ENCODE data around the gene IRF5.
A peak's percentile ranks its signal among the peaks of the same experiment; 100 is the strongest.

IRF5 gene

GRCh38 chr7:128915841-128916642 lies 21.7 kb upstream of the IRF5 start:
- peaks cover 0 to 4% of the 10 kb centered on the region in 2 donors for H3K4me1 ChIP-seq (ENCODE audit: control insufficient read depth in 1 of 2, insufficient read depth in 2 of 2, low read length in 2 of 2)
- no peaks in the 10 kb centered on the region for H3K9me3 ChIP-seq (ENCODE audit: control insufficient read depth in 1 of 2, low read length in 2 of 2)
- no peaks in the 10 kb centered on the region for H3K36me3 ChIP-seq (ENCODE audit: control insufficient read depth in 1 of 2, insufficient read depth in 2 of 2, low read length in 2 of 2)
- H3K27me3 ChIP-seq (ENCODE audit: low read depth, low read length): peaks cover 19% of the 10 kb centered on the region
- no peak overlapping the region for H3K27ac ChIP-seq (ENCODE audit: low read length)
- peak overlapping the region in 1 of 2 donors; percentile 53 for H3K4me3 ChIP-seq (ENCODE audit: low read depth in 1 of 2, low read length in 2 of 2)

GRCh38 chr7:128916643-128916915 lies 21.1 kb upstream of the IRF5 start:
- Histone ChIP-seq H3K4me3 (ENCODE audit: low read depth in 1 of 2, low read length in 2 of 2) (no peak overlapping the region), H3K27me3 (ENCODE audit: low read depth, low read length) (peaks cover 19% of the 10 kb centered on the region), H3K9me3 (ENCODE audit: control insufficient read depth in 1 of 2, low read length in 2 of 2) (no peaks in the 10 kb centered on the region), H3K4me1 (ENCODE audit: control insufficient read depth in 1 of 2, insufficient read depth in 2 of 2, low read length in 2 of 2) (peaks cover 0 to 4% of the 10 kb centered on the region in 2 donors), H3K36me3 (ENCODE audit: control insufficient read depth in 1 of 2, insufficient read depth in 2 of 2, low read length in 2 of 2) (no peaks in the 10 kb centered on the region), H3K27ac (ENCODE audit: low read length) (no peak overlapping the region)

GRCh38 chr7:128917122-128917521 lies 20.6 kb upstream of the IRF5 start:
- Histone ChIP-seq H3K36me3 (ENCODE audit: control insufficient read depth in 1 of 2, insufficient read depth in 2 of 2, low read length in 2 of 2) (no peaks in the 10 kb centered on the region), H3K4me1 (ENCODE audit: control insufficient read depth in 1 of 2, insufficient read depth in 2 of 2, low read length in 2 of 2) (peaks cover 0 to 4% of the 10 kb centered on the region in 2 donors), H3K27me3 (ENCODE audit: low read depth, low read length) (peaks cover 19% of the 10 kb centered on the region), H3K4me3 (ENCODE audit: low read depth in 1 of 2, low read length in 2 of 2) (no peak overlapping the region), H3K27ac (ENCODE audit: low read length) (no peak overlapping the region), H3K9me3 (ENCODE audit: control insufficient read depth in 1 of 2, low read length in 2 of 2) (no peaks in the 10 kb centered on the region)

- H3K4me1 ChIP-seq (ENCODE audit: control insufficient read depth in 1 of 2, insufficient read depth in 2 of 2, low read length in 2 of 2): peaks cover 0 to 4% of the 10 kb centered on the region in 2 donors
- no peaks in the 10 kb centered on the region for H3K36me3 ChIP-seq (ENCODE audit: control insufficient read depth in 1 of 2, insufficient read depth in 2 of 2, low read length in 2 of 2)
- peaks cover 19% of the 10 kb centered on the region for H3K27me3 ChIP-seq (ENCODE audit: low read depth, low read length)
Observed at GRCh38 chr7:128918016-128918665, 19.6 kb upstream of the IRF5 start.

GRCh38 chr7:128919241-128919640 lies 18.5 kb upstream of the IRF5 start:
- Histone ChIP-seq H3K27ac (ENCODE audit: low read length) (no peak overlapping the region), H3K9me3 (ENCODE audit: control insufficient read depth in 1 of 2, low read length in 2 of 2) (no peaks in the 10 kb centered on the region), H3K4me3 (ENCODE audit: low read depth in 1 of 2, low read length in 2 of 2) (no peak overlapping the region), H3K36me3 (ENCODE audit: control insufficient read depth in 1 of 2, insufficient read depth in 2 of 2, low read length in 2 of 2) (no peaks in the 10 kb centered on the region), H3K27me3 (ENCODE audit: low read depth, low read length) (peaks cover 16% of the 10 kb centered on the region), H3K4me1 (ENCODE audit: control insufficient read depth in 1 of 2, insufficient read depth in 2 of 2, low read length in 2 of 2) (peaks cover 0 to 4% of the 10 kb centered on the region in 2 donors)

More at GRCh38 chr7:128918016-128918665, 19.6 kb upstream of the IRF5 start:
- H3K4me3 ChIP-seq (ENCODE audit: low read depth in 1 of 2, low read length in 2 of 2): no peak overlapping the region
- no peaks in the 10 kb centered on the region for H3K9me3 ChIP-seq (ENCODE audit: control insufficient read depth in 1 of 2, low read length in 2 of 2)
- no peak overlapping the region for H3K27ac ChIP-seq (ENCODE audit: low read length)

- Histone ChIP-seq H3K9me3 (ENCODE audit: control insufficient read depth in 1 of 2, low read length in 2 of 2) (no peaks in the 10 kb centered on the region), H3K4me3 (ENCODE audit: low read depth in 1 of 2, low read length in 2 of 2) (no peak overlapping the region), H3K27me3 (ENCODE audit: low read depth, low read length) (peaks cover 9% of the 10 kb centered on the region), H3K36me3 (ENCODE audit: control insufficient read depth in 1 of 2, insufficient read depth in 2 of 2, low read length in 2 of 2) (no peaks in the 10 kb centered on the region), H3K4me1 (ENCODE audit: control insufficient read depth in 1 of 2, insufficient read depth in 2 of 2, low read length in 2 of 2) (peaks cover 0 to 4% of the 10 kb centered on the region in 2 donors), H3K27ac (ENCODE audit: low read length) (no peak overlapping the region)
Observed at GRCh38 chr7:128919881-128920799, 17.6 kb upstream of the IRF5 start.

GRCh38 chr7:128920913-128921582 lies 16.7 kb upstream of the IRF5 start:
- H3K9me3 ChIP-seq (ENCODE audit: control insufficient read depth in 1 of 2, low read length in 2 of 2): no peaks in the 10 kb centered on the region
- peaks cover 8% of the 10 kb centered on the region for H3K27me3 ChIP-seq (ENCODE audit: low read depth, low read length)
- no peaks in the 10 kb centered on the region for H3K36me3 ChIP-seq (ENCODE audit: control insufficient read depth in 1 of 2, insufficient read depth in 2 of 2, low read length in 2 of 2)
- no peak overlapping the region for H3K4me3 ChIP-seq (ENCODE audit: low read depth in 1 of 2, low read length in 2 of 2)
- no peaks in the 10 kb centered on the region for H3K4me1 ChIP-seq (ENCODE audit: control insufficient read depth in 1 of 2, insufficient read depth in 2 of 2, low read length in 2 of 2)
- H3K27ac ChIP-seq (ENCODE audit: low read length): no peak overlapping the region

GRCh38 chr7:128921866-128922440 lies 15.8 kb upstream of the IRF5 start:
- H3K9me3 ChIP-seq (ENCODE audit: control insufficient read depth in 1 of 2, low read length in 2 of 2): no peaks in the 10 kb centered on the region
- H3K27me3 ChIP-seq (ENCODE audit: low read depth, low read length): peaks cover 3% of the 10 kb centered on the region
- H3K4me1 ChIP-seq (ENCODE audit: control insufficient read depth in 1 of 2, insufficient read depth in 2 of 2, low read length in 2 of 2): no peaks in the 10 kb centered on the region
- H3K4me3 ChIP-seq (ENCODE audit: low read depth in 1 of 2, low read length in 2 of 2): no peak overlapping the region
- H3K36me3 ChIP-seq (ENCODE audit: control insufficient read depth in 1 of 2, insufficient read depth in 2 of 2, low read length in 2 of 2): no peaks in the 10 kb centered on the region
- no peak overlapping the region for H3K27ac ChIP-seq (ENCODE audit: low read length)

GRCh38 chr7:128922496-128923410 lies 15.0 kb upstream of the IRF5 start:
- Histone ChIP-seq H3K27ac (ENCODE audit: low read length) (no peak overlapping the region), H3K36me3 (ENCODE audit: control insufficient read depth in 1 of 2, insufficient read depth in 2 of 2, low read length in 2 of 2) (no peaks in the 10 kb centered on the region), H3K4me1 (ENCODE audit: control insufficient read depth in 1 of 2, insufficient read depth in 2 of 2, low read length in 2 of 2) (no peaks in the 10 kb centered on the region), H3K27me3 (ENCODE audit: low read depth, low read length) (peaks cover 3% of the 10 kb centered on the region), H3K9me3 (ENCODE audit: control insufficient read depth in 1 of 2, low read length in 2 of 2) (no peaks in the 10 kb centered on the region), H3K4me3 (ENCODE audit: low read depth in 1 of 2, low read length in 2 of 2) (no peak overlapping the region)

- Histone ChIP-seq H3K4me3 (ENCODE audit: low read depth in 1 of 2, low read length in 2 of 2) (no peak overlapping the region), H3K36me3 (ENCODE audit: control insufficient read depth in 1 of 2, insufficient read depth in 2 of 2, low read length in 2 of 2) (no peaks in the 10 kb centered on the region), H3K4me1 (ENCODE audit: control insufficient read depth in 1 of 2, insufficient read depth in 2 of 2, low read length in 2 of 2) (no peaks in the 10 kb centered on the region), H3K27me3 (ENCODE audit: low read depth, low read length) (peaks cover 3% of the 10 kb centered on the region), H3K27ac (ENCODE audit: low read length) (no peak overlapping the region), H3K9me3 (ENCODE audit: control insufficient read depth in 1 of 2, low read length in 2 of 2) (no peaks in the 10 kb centered on the region)
Observed at GRCh38 chr7:128923411-128923800, 14.3 kb upstream of the IRF5 start.
